BJ (cell line): ENCODE measurements around the gene CACNA2D3. TPM values are rescaled to one million over a fixed set of nuclear protein-coding genes. Genes with fewer than 3 reads are reported as not detected.
A peak's percentile ranks its signal among the peaks of the same experiment; 100 is the strongest.
"Not testable (repeated sequence)": the region's sequence is repeated elsewhere in the genome, so short reads cannot be mapped to it uniquely, and the experiment has no call there.

Experiments
- CTCF ChIA-PET: fragments of 350-600 bp; formaldehyde crosslinking; extraction: SDS; loops from one replicate; lab custom pipeline; 2021; ENCODE audit warnings: antibody characterized with exemption, inconsistent platforms; lab: Yijun Ruan, JAX
- POLR2A ChIA-PET: fragments of 300-600 bp; sonication (Branson Sonifier 250); formaldehyde crosslinking; extraction: SDS; loops from one replicate; lab custom pipeline; 2021; ENCODE audit warnings: antibody characterized with exemption; lab: Charles Lee
- DNase-seq: peaks from one replicate; pipeline ENCODE4 v3.0.0-alpha.2; 2011; ENCODE audit warnings: low read depth
- H3K27me3 ChIP-seq: 2 replicates; pipeline ENCODE4 v1.6.0; 2011; ENCODE audit warnings: low read length; ENCODE audit not compliant: control insufficient read depth, insufficient read depth
- H3K36me3 ChIP-seq: 2 replicates; pipeline ENCODE4 v1.5.1; 2011; ENCODE audit warnings: low read length; ENCODE audit not compliant: control insufficient read depth, insufficient read depth
- H3K4me3 ChIP-seq: 2 replicates; pipeline ENCODE4 v1.5.1; 2011; ENCODE audit warnings: low read depth, mild to moderate bottlenecking, control low read depth, low read length
- polyA plus RNA-seq: library from polyadenylated mRNA; depleted of rRNA; stranded (reverse); fragments of >200 nt; gene quantifications from 2 replicates; pipeline ENCODE4 v1.2.3, GENCODE V29; 2011
- TF ChIP-seq, protein P1 (sequence below): IDR thresholded peaks from 2 replicates; pipeline ENCODE4 v1.5.1; 2011; ENCODE audit warnings: low read depth, mild to moderate bottlenecking, control low read depth, inconsistent platforms, low read length, moderate library complexity; ENCODE audit not compliant: insufficient read depth

CACNA2D3 gene
- polyA plus RNA-seq, 1 experiment: 0.56 TPM

DNA sequence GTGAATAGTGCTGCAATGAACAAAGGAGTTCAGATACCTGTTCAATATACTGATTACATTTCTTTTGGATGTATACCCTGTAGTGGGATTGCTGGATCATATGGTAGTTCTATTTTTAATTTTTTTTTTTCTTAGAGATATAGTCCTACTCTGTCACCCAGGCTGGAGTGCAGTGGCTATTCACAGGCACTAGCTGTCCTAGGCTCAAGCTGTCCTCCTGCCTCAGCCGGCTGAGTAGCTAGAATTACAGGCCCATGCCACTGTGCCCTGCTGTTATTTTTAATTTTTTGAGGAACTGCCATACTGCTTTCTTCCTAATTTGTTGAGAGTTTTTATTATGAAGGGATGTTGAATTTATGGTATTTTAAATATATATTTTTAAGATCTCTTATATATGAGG is 23.0 kb upstream of the CACNA2D3 start:
- CTCF ChIA-PET: no interaction called here
- Histone ChIP-seq H3K27me3 (no peaks in the 10 kb centered on the region), H3K4me3 (no peak overlapping the region), H3K36me3 (no peaks in the 10 kb centered on the region)
- POLR2A ChIA-PET: no interaction called here
- no peak for DNase-seq
- TF ChIP-seq, protein P1, sequence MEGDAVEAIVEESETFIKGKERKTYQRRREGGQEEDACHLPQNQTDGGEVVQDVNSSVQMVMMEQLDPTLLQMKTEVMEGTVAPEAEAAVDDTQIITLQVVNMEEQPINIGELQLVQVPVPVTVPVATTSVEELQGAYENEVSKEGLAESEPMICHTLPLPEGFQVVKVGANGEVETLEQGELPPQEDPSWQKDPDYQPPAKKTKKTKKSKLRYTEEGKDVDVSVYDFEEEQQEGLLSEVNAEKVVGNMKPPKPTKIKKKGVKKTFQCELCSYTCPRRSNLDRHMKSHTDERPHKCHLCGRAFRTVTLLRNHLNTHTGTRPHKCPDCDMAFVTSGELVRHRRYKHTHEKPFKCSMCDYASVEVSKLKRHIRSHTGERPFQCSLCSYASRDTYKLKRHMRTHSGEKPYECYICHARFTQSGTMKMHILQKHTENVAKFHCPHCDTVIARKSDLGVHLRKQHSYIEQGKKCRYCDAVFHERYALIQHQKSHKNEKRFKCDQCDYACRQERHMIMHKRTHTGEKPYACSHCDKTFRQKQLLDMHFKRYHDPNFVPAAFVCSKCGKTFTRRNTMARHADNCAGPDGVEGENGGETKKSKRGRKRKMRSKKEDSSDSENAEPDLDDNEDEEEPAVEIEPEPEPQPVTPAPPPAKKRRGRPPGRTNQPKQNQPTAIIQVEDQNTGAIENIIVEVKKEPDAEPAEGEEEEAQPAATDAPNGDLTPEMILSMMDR: no peak

DNA sequence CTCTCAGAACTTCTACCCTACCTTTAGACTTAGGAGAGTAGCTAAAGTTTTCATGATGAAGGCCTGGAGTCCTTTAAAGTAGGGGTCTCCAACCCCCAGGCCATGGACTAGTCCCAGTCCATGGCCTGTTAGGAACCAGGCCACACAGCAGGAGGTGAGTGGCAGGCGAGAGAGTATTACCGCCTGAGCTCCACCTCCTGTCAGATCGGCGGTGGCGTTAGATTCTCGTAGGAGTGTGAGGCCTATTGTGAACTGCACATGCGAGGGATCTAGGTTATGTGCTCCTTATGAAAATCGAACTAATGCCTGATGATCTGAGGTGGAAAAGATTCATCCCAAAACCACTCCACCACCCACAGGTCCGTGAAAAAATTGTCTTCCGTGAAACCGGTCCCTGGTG is 18.3 kb upstream of the CACNA2D3 start:
- ChIA-PET POLR2A (no interaction called here), CTCF (no interaction called here)
- TF ChIP-seq, protein P1: no peak
- no peak for DNase-seq
- Histone ChIP-seq H3K36me3 (no peaks in the 10 kb centered on the region), H3K27me3 (no peaks in the 10 kb centered on the region), H3K4me3 (no peak overlapping the region)

DNA sequence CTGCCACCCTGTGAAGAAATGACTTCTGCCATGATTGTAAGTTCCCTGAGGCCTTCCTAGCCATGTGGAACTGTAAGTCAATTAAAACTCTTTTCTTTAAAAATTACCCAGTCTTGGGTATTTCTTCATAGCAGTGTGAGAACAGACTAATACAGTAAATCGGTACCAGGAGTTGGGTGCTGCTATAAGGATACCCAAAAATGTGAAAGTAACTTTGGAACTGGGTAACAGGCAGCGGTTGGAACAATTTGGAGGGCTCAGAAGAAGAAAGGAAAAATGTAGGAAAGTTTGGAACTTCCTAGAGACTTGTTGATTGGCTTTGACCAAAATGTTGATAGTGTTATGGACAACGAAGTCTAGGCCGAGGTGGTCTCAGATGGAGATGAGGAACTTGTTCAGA is 6.2 kb upstream of the CACNA2D3 start:
- POLR2A ChIA-PET, DNase-seq, H3K4me3 ChIP-seq, CTCF ChIA-PET, H3K36me3 ChIP-seq, H3K27me3 ChIP-seq: not testable (repeated sequence)

DNA sequence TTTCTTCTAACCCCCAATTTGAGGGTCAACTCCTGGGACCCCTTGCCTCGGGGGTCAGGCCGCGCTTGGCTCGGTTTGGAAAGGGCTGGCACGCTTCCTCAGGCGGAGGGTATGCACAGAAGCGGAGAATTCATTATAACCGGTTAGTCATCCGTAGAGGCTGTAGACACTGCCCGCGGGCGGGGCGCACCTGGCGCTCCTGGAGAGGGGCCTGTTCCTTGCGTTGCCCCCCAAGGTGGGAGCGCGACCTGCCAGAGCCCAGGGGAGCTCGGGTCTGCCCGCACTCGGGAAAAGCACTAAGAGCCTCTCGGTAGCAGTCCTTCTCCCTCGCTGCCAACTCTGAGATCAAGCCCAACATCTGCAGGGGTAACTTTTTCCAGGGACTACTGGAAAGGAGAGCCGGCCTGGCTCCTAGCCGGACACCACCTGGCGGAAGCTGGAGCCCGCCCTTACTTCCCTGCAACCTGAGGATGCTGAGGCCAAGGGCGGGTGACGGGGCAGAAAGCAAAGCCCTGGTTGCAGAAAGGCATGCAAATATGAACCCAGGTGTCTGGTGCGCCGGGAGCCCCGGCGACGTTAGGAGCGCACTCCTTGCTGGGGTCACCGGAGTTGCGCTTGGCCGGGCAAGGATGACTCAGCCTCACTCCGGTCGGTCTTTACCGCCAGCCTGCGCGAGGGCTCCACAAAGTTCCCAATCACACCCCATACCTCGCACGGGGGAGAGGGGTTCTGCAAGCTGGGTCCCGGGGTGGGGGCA is 1.5 kb upstream of the CACNA2D3 start:
- POLR2A ChIA-PET: no interaction called here
- TF ChIP-seq, protein P1: no peak
- Histone ChIP-seq H3K4me3 (no peak overlapping the region), H3K27me3 (peaks cover 18% of the 10 kb centered on the region), H3K36me3 (no peaks in the 10 kb centered on the region)
- CTCF ChIA-PET: no interaction called here
- DNase-seq: no peak

DNA sequence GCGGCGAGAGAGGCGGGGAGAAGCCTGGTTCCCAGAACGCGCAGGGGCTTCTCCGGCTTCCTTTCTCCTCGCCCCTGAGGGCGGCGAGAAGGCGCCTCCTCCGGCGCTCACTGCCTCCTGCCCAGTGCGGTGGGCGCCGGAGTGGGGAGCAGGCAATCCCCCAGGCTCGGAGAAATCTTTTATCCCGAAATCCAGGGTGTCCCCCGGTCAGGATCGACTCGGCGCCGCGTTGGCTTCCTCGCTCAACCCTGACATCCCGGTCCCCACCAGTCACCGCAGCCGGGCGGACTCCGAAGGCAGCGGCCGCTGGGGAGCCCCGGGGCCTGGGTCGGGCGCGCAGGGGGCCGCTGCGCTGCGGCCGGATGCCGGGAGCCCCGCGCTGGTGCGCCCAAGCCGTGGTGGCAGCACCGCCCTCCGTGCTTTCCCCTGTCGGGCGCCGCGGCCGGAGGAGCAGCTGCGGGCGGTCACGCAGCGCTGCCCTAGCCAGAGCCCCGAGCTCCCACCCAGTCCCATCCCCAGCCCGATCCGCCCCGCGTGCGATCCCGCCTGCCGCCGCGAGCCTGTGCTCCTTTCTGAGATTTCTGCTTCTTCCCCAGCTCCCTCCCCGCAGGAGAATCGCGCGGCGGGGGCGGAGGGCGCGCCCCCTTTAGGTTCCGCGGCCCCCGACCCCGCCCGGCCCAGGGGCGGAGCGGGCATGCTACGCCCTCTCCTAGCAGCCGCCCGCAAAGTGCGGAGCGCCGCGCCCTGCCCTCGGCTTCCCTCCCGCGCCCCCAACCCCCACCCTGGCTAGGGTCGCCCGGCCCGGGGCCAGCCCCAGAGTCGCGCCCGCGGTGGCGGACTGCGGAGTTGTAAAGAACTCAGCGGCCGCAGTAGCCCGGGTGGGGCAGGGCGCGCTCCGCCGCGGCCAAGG is 683 bp upstream of the CACNA2D3 start:
- TF ChIP-seq, protein P1: no peak
- no peak for DNase-seq
- H3K4me3 ChIP-seq: peak overlapping the region; percentile 28
- no peaks in the 10 kb centered on the region for H3K36me3 ChIP-seq
- peaks cover 18% of the 10 kb centered on the region for H3K27me3 ChIP-seq
- POLR2A ChIA-PET: no interaction called here
- CTCF ChIA-PET: no interaction called here
